IMR-90 (cell line): ENCODE data around the gene TCHP. TPM values are rescaled to one million over a fixed set of nuclear protein-coding genes. Genes with fewer than 3 reads are reported as not detected.

ENCODE experiments used
- ATAC-seq: fragments of 200-7000 bp; cut with Tn5 transposase; 2 replicates; pipeline ENCODE4 v1.9.1; 2020; ENCODE audit warnings: low read depth, mild to moderate bottlenecking, moderate library complexity
- BruUV-seq: library from RNA; stranded (reverse); fragments of 400-500 nt; replicated peaks from 2 replicates; lab custom pipeline; 2021; lab: Mats Ljungman, UMichigan
- CTCF ChIA-PET: fragments of 300-600 bp; formaldehyde crosslinking; extraction: SDS; loops from one replicate; lab custom pipeline; 2021; ENCODE audit warnings: antibody characterized with exemption; lab: Yijun Ruan, JAX
- POLR2A ChIA-PET: fragments of 300-600 bp; sonication (Branson Sonifier 250); formaldehyde crosslinking; loops from one replicate; lab custom pipeline; 2022; ENCODE audit warnings: antibody characterized with exemption; ENCODE audit not compliant: unreplicated experiment; lab: Charles Lee
- DNase-seq: peaks from one replicate; pipeline ENCODE4 v3.0.0; 2013
- H2AFZ ChIP-seq: replicated peaks from 2 replicates; pipeline ENCODE3; 2013; ENCODE audit warnings: low read length, mild to moderate bottlenecking; ENCODE audit not compliant: poor library complexity
- H2AK5ac ChIP-seq: 2 replicates; pipeline ENCODE4 v1.6.1; 2013; ENCODE audit warnings: low read depth, low read length, inconsistent platforms
- H2AK9ac ChIP-seq: replicated peaks from 2 replicates; pipeline ENCODE3; 2013; ENCODE audit warnings: mild to moderate bottlenecking, low read depth, low read length, moderate library complexity; ENCODE audit not compliant: poor library complexity
- H2BK120ac ChIP-seq: 2 replicates; pipeline ENCODE4 v1.6.1; 2013; ENCODE audit warnings: low read depth, low read length, inconsistent platforms
- H2BK15ac ChIP-seq: 3 replicates; pipeline ENCODE4 v1.6.1; 2013; ENCODE audit warnings: low read depth, low read length, inconsistent platforms
- H2BK20ac ChIP-seq: 2 replicates; pipeline ENCODE4 v1.6.1; 2013; ENCODE audit warnings: low read depth, mild to moderate bottlenecking, inconsistent platforms, low read length, moderate library complexity
- H2BK5ac ChIP-seq: 2 replicates; pipeline ENCODE4 v1.6.1; 2013; ENCODE audit warnings: mild to moderate bottlenecking, low read depth, low read length, inconsistent platforms; ENCODE audit not compliant: poor library complexity, severe bottlenecking
- H3K14ac ChIP-seq: replicated peaks from 2 replicates; pipeline ENCODE4 v1.6.1; 2013; ENCODE audit warnings: low read depth, low read length, inconsistent platforms
- H3K18ac ChIP-seq: 2 replicates; pipeline ENCODE4 v1.6.1; 2013; ENCODE audit warnings: low read depth, low read length, control low read depth
- H3K23ac ChIP-seq: 2 replicates; pipeline ENCODE4 v1.6.1; 2013; ENCODE audit warnings: low read depth, low read length, inconsistent platforms
- H3K27ac ChIP-seq: 2 replicates; pipeline ENCODE4 v1.5.1; 2013; ENCODE audit warnings: mild to moderate bottlenecking, control low read depth, low read length; ENCODE audit not compliant: insufficient read depth
- H3K27me3 ChIP-seq: 2 replicates; pipeline ENCODE4 v1.6.1; 2013; ENCODE audit warnings: low read length; ENCODE audit not compliant: control insufficient read depth, insufficient read depth
- H3K36me3 ChIP-seq: 2 replicates; pipeline ENCODE4 v1.6.1; 2013; ENCODE audit warnings: low read length, mixed read lengths; ENCODE audit not compliant: control insufficient read depth, insufficient read depth
- H3K4ac ChIP-seq: 2 replicates; pipeline ENCODE4 v1.6.1; 2013; ENCODE audit warnings: low read depth, low read length, inconsistent platforms
- H3K4me1 ChIP-seq: 2 replicates; pipeline ENCODE4 v1.6.1; 2013; ENCODE audit warnings: low read length, mixed read lengths; ENCODE audit not compliant: control insufficient read depth, insufficient read depth
- H3K4me2 ChIP-seq: 2 replicates; pipeline ENCODE4 v1.6.1; 2013; ENCODE audit warnings: low read depth, mild to moderate bottlenecking, control low read depth, low read length, moderate library complexity
- H3K4me3 ChIP-seq: 2 replicates; pipeline ENCODE4 v1.5.1; 2013; ENCODE audit warnings: low read depth, mild to moderate bottlenecking, control low read depth, low read length, moderate library complexity; ENCODE audit not compliant: insufficient read depth
- H3K56ac ChIP-seq: 2 replicates; pipeline ENCODE4 v1.6.1; 2013; ENCODE audit warnings: low read length, inconsistent platforms; ENCODE audit not compliant: insufficient read depth; ENCODE audit errors: extremely low read depth
- H3K79me1 ChIP-seq, 2 experiments: 2 replicates each; pipeline ENCODE4 v1.6.1; 2013; ENCODE audit warnings: low read length in 2 of 2, inconsistent platforms in 1 of 2, low read depth in 1 of 2
- H3K9ac ChIP-seq: 2 replicates; pipeline ENCODE4 v1.6.1; 2013; ENCODE audit warnings: low read depth, low read length, control low read depth
- H3K9me1 ChIP-seq: 2 replicates; pipeline ENCODE4 v1.6.1; 2013; ENCODE audit warnings: low read length, inconsistent platforms; ENCODE audit not compliant: insufficient read depth
- H3K9me3 ChIP-seq: 2 replicates; pipeline ENCODE4 v1.6.1; 2013; ENCODE audit warnings: low read length; ENCODE audit not compliant: control insufficient read depth, insufficient read depth
- H4K20me1 ChIP-seq: 2 replicates; pipeline ENCODE4 v1.6.1; 2013; ENCODE audit warnings: low read length, inconsistent platforms; ENCODE audit not compliant: insufficient read depth
- H4K5ac ChIP-seq: 2 replicates; pipeline ENCODE4 v1.6.1; 2013; ENCODE audit warnings: mild to moderate bottlenecking, low read depth, low read length, control low read depth
- H4K8ac ChIP-seq, 2 experiments: 2 replicates each; pipeline ENCODE4 v1.6.1; 2013; ENCODE audit warnings: low read depth in 2 of 2, low read length in 2 of 2, control low read depth in 1 of 2, inconsistent platforms in 1 of 2
- H4K91ac ChIP-seq: 2 replicates; pipeline ENCODE4 v1.6.1; 2013; ENCODE audit warnings: low read depth, low read length, inconsistent platforms; ENCODE audit not compliant: insufficient read depth
- CEBPB ChIP-seq: IDR thresholded peaks from 2 replicates; pipeline ENCODE4 v1.6.1; 2012; ENCODE audit warnings: low read depth, low read length, improper control_type of control experiment
- CTCF ChIP-seq: conservative IDR thresholded peaks from 2 replicates; pipeline ENCODE4 v1.5.1; 2012; ENCODE audit warnings: mild to moderate bottlenecking, low read depth, low read length, improper control_type of control experiment
- RAD21 ChIP-seq: IDR thresholded peaks from 2 replicates; pipeline ENCODE4 v1.6.1; 2012; ENCODE audit warnings: low read length, improper control_type of control experiment
- SMC3 ChIP-seq: fragments of 150-350 bp; IDR thresholded peaks from 2 replicates; pipeline ENCODE4 v1.6.1; 2016; ENCODE audit warnings: low read depth, mild to moderate bottlenecking, antibody characterized with exemption, low read length, moderate library complexity
- WGBS, 2 experiments: methylation state at CpG; one replicate each; pipeline versions ENCODE4 v1.1.5 to v1.1.7; 2013; ENCODE audit warnings: missing lambda C conversion rate in 2 of 2; ENCODE audit not compliant: insufficient read length in 1 of 2; ENCODE audit errors: extremely low coverage in 2 of 2; 5-methylcytosine and 5-hydroxymethylcytosine counted together
- dilution Hi-C: fragments of 300-500 bp; cut with HindIII; formaldehyde crosslinking; loops from one replicate; pipeline ENCODE4 v1.14.3; 2018; ENCODE audit warnings: low sequenced_read_pairs; ENCODE audit not compliant: unreplicated experiment
- in situ Hi-C: fragments of 300-500 bp; cut with MboI; formaldehyde crosslinking; loops from 3 replicates; pipeline ENCODE4 v1.14.3; 2019; ENCODE audit warnings: low sequenced_read_pairs, inconsistent platforms, mixed read lengths
- intact Hi-C: fragments of 100-400 bp; cut with micrococcal nuclease; formaldehyde crosslinking; loops from 2 replicates; pipeline ENCODE4 v1.10.0; 2022
- polyA plus RNA-seq, 3 experiments: library from polyadenylated mRNA; depleted of rRNA; stranded (reverse); fragments of >200 nt; gene quantifications; 2 replicates each; pipeline ENCODE4 v1.2.3, GENCODE V29; 2012; ENCODE audit warnings: low replicate concordance in 1 of 3
- total RNA-seq: library from RNA; depleted of rRNA; stranded (reverse); fragments of >200 nt; gene quantifications from 2 replicates; pipeline ENCODE4 v1.2.3, GENCODE V29; 2012

The TCHP gene
- total and polyA plus RNA-seq, 2 of the 4 experiments (the other 2 are of a cell fraction): 6.1 to 13.4 TPM

GRCh38 chr12:109927622-109928021 lies 27.5 kb downstream of the TCHP start:
- ChIA-PET CTCF (interaction anchor here (0.6 to 0.9 kb wide), 2 partner anchors 68 to 74 kb away, joined by 3 to 4 read pairs; no protein-coding TSS in a partner anchor), POLR2A (no interaction called here)
- H3K4me1 ChIP-seq: no peaks in the 10 kb centered on the region; the same call in 1 of the 2 replicates
- TF ChIP-seq RAD21 (peak; percentile 51), CTCF (peak; percentile 54), SMC3 (peak; percentile 66), CEBPB (no peak)
- H3K9ac ChIP-seq: no peak overlapping the region
- BruUV-seq: no TSS peak
- no peaks in the 10 kb centered on the region for H3K9me1 ChIP-seq
- peak; percentile 41 for DNase-seq
- H3K56ac ChIP-seq: no peak overlapping the region
- intact Hi-C loops (loop anchor here (2.0 kb wide), 1 partner anchor 75 kb away; no protein-coding TSS in a partner anchor), in situ Hi-C loops (no loop called here), dilution Hi-C loops (no loop called here)
- no peak overlapping the region for H3K4ac ChIP-seq
- no peak overlapping the region for H4K91ac ChIP-seq
- no peaks in the 10 kb centered on the region for H3K79me1 ChIP-seq
- peak overlapping the region; percentile 57 for H2AK9ac ChIP-seq
- H2AK5ac ChIP-seq: no peak overlapping the region
- no peak overlapping the region for H2BK120ac ChIP-seq
- H4K5ac ChIP-seq: no peak overlapping the region
- no peak overlapping the region for H3K23ac ChIP-seq
- WGBS, 2 experiments: 100% methylated on average over 1 of the region's 8 CpGs; no CpG with 5 or more reads in 1 of the 2 experiments
- no peak overlapping the region for H2BK20ac ChIP-seq
- H2BK15ac ChIP-seq: no peak overlapping the region
- H2AFZ ChIP-seq: no peak overlapping the region
- no peak overlapping the region for H2BK5ac ChIP-seq
- no peaks in the 10 kb centered on the region for H3K9me3 ChIP-seq
- no peaks in the 10 kb centered on the region for H4K20me1 ChIP-seq
- H3K14ac ChIP-seq: no peak overlapping the region
- no peaks in the 10 kb centered on the region for H3K27me3 ChIP-seq
- no peak overlapping the region for H3K27ac ChIP-seq
- no peak overlapping the region for H3K18ac ChIP-seq
- peak; percentile 78 for ATAC-seq
- H3K36me3 ChIP-seq: peaks cover 32% of the 10 kb centered on the region
- H4K8ac ChIP-seq: no peak overlapping the region
- H3K4me2 ChIP-seq: no peak overlapping the region
- H3K4me3 ChIP-seq: no peak overlapping the region
